Measurements from ENCODE around the gene CDK5.
"Not testable (repeated sequence)": the region's sequence is repeated elsewhere in the genome, so short reads cannot be mapped to it uniquely, and the experiment has no call there.

The CDK5 gene

DNA sequence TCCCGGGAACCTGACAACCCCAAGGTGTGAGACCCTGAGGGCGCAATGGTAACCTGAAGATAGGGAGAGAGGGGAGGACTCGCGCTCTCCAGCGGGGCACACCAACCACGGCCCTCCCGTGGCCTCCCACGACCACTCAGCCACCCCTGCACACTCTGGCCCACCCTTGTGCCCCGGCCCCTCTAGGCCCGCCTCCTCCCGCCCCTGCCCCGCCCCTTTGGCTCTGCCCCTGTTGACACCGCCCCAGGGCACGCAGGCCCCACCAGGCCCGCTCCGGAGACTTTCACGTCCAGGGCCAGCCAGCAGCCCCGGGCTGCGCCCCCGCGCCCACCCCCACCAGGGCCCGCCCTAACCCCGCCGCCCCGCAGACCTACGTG lies 44.4 kb downstream of the CDK5 start:
- DNase-seq, result no peak

DNA sequence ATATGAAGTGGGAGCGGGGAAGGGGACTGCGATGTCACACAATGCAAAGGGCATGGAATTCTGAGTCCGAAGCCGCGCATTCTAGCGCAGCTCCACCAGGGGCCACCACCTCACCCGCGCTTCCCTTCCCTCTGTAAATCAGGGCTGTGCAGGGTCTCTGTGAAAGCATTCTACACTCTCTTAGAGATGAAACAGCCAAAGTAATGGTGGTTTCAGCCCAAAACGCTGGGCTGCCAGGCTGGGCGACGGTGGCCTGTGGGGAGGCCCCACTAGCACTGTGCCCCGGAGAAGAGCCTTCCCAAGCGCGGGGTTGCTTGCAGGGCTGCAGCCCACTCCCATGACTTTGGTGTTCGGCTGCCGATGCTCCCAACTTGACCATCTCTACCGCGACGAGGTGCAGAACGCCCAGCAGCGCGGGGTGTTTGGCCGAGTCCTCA lies 44.8 kb downstream of the CDK5 start:
- no peak for DNase-seq

DNA sequence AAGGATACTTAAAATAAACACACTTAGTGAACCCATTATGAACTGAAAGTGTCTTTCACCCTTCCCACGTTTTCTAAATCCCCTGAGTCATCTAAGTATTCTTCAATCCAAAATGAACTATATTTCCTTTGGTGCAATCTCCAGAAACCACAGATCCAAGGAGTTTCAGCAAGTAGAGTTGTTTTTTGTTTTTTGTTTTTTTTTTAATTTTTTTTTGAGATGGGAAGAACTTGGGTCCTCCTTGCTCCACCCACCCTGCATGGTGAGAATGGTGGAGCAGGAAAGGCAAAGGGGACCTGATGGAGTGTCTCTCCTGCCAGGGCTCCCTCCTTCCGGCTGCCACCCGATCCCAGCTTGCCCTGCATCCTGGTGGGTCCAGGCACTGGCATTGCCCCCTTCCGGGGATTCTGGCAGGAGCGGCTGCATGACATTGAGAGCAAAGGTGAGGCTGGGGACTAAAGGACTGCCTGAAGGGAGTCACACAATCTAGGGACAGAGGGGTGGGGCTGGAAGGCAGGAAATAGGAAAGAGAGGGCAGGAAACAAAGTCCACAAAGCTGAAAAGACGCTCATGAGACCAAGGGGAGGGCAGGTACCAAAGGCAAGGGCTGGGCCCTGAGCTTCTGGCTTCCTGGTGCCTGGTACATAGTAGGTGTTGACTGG lies 45.5 kb downstream of the CDK5 start:
- no peak for DNase-seq

DNA sequence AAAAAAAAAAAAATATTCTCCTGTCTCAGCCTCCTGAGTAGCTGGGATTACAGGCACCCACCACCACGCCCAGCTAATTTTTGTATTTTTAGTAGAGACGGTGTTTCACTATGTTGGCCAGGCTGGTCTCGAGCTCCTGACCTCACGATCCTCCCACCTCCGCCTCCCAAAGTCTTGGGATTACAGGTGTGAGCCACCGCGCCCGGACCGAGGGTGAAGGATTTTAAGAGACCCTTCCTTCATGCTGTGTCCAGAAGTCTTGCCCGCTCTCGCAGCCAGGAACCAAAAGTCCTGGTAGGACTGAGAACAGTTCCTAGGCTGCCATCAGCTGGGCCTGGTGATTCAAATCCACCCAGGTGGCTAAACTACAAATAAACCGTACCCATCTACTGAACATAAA lies 46.1 kb downstream of the CDK5 start:
- DNase-seq, result not testable (repeated sequence)

DNA sequence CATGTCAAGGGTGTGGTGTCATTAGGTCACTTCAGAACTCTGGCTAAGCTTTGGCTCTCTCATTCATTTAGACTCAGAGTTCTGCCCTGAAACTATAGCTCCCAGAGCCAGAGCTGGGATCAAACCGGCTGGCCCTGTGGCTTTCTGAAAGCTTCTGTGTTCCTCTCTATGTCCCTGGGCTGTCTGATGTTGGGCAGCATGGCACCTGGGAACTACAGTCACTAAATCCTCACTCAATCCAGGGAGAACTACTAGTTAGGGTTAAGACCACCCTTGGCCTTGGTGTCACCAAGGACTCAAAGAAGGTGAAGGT lies 46.6 kb downstream of the CDK5 start:
- no peak for DNase-seq

DNA sequence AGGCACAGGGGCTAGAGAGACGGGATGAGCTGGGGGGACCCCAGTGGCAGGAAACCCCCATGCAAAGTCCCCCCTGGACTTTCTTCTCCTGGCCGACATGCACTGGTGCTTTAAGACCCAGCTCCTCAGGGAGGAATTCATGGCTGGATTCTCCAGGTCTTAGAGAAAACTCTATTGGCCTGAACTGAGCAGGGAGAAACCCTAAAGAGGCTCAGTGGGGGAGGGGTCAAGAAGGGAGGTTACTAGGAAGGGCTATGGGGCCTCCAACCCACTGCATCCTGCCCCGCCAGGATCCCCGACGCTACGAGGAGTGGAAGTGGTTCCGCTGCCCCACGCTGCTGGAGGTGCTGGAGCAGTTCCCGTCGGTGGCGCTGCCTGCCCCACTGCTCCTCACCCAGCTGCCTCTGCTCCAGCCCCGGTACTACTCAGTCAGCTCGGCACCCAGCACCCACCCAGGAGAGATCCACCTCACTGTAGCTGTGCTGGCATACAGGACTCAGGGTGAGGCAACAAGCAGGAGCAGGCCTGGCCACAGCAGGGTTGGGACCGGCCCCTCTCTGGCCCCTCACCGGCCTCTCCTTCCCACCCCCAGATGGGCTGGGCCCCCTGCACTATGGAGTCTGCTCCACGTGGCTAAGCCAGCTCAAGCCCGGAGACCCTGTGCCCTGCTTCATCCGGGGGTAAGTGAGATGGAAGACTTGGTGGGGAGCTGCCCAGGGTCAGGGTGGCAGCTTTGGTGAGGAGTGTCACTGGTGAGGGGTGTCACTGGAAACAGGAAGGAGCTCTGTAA lies 47.2 kb downstream of the CDK5 start:
- peak in 1 of 4 experiments; percentile 19 for DNase-seq

DNA sequence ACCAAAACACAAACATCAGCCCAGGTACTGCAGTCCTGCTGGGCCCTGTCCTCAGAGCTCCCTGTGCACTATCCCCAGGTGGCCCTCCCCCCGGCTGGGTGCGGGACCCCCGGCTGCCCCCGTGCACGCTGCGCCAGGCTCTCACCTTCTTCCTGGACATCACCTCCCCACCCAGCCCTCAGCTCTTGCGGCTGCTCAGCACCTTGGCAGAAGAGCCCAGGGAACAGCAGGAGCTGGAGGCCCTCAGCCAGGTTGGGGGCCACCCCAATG lies 47.7 kb downstream of the CDK5 start:
- DNase-seq, result no peak

DNA sequence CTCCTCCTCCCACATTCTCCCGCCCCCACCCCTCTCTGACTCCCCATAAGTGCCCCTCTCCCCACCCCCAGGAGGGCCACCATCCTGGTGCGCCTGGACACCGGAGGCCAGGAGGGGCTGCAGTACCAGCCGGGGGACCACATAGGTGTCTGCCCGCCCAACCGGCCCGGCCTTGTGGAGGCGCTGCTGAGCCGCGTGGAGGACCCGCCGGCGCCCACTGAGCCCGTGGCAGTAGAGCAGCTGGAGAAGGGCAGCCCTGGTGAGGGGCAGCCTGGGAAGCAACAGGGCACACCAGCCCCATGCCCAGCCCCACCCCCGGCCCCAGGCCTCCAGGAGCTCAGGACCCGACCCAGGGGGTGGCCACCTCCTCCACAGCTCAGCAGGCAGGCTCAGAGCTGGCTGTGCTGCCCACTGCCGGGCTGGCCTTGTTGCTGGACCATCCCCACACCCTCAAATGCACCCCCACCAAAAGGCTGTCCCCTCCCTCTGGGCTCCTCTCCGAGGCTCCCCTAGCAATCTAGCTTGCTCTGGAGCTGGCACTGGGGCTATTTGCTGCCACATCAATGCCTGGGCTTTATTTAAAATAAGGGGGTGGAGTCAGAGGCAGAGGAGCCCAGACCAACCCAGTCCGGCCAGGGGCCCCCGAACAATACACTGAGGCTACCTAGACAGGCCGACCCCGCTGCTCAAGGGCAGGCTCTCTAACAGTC lies 48.2 kb downstream of the CDK5 start:
- no peak for DNase-seq

DNA sequence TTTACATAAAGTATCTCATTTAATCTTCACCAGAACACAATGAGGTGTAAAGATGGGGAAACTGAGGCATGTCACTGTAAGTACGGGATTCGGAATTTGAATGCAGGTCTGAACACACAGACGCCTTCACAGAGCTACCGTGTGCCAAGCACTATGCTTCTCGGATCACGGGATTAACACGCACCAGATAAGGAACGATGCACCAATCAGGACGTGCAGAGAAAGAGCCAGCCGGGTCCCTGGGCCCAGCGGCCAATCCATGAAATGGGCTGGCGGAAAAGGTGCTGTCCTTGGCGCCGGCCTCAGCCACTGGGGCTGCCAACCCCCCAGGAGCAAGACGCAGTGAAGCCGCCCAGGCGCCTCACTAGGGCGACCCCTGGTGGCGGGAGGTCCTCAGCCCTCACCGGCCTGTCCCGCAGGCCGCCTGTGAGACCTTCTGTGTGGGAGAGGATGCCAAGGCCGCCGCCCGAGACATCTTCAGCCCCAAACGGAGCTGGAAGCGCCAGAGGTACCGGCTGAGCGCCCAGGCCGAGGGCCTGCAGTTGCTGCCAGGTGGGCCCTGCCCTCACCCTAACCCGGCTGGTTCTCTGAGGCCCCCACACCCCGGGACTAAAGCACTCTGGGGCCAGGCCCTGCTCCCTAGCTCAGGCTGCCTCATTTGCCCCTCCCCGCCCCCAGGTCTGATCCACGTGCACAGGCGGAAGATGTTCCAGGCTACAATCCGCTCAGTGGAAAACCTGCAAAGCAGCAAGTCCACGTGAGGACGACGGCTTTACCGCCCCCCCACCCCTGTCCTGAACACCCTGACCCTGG lies 49.0 kb downstream of the CDK5 start:
- peak; percentile 45 to 75 (median 65) for DNase-seq

DNA sequence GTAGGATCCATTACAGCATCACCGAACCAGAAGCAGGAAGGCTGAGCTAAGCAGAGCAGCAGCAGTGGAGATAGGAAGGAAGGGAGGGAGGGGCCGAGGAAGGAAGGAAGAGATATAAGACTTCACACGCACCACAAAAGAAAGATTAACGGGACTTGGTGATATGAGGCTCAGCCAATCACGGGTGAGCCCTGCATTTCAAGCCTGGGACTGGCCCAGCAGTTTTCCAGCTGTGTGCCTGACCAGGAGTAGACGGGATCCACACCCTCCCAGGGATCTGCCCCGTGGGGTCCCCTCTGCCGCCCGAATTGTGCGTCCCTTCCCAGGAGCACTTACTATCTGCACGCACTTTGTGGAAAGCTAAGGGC lies 49.6 kb downstream of the CDK5 start:
- DNase-seq, result no peak

DNA sequence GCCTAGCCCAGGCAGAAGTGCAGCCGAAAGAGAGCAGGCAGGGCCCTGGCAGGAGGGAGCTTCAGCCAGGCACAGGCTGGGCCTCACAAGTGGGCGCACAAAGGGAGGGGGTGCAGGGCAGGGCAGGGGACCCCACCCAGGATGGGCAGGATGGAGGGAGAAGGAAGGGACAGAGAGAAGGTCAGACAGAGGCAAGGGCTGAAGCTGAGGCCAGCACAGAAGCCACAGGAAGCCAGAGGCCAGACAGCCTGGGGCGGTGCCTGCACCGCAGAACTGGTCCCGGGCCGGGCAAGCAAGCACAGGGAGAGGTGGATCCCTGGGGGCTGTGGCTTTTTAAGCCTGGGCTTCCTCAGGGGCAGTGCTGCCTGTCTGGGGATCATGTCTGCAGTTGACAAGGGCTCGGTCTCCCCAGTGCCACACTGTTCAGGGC lies 50.2 kb downstream of the CDK5 start:
- DNase-seq, result no peak

DNA sequence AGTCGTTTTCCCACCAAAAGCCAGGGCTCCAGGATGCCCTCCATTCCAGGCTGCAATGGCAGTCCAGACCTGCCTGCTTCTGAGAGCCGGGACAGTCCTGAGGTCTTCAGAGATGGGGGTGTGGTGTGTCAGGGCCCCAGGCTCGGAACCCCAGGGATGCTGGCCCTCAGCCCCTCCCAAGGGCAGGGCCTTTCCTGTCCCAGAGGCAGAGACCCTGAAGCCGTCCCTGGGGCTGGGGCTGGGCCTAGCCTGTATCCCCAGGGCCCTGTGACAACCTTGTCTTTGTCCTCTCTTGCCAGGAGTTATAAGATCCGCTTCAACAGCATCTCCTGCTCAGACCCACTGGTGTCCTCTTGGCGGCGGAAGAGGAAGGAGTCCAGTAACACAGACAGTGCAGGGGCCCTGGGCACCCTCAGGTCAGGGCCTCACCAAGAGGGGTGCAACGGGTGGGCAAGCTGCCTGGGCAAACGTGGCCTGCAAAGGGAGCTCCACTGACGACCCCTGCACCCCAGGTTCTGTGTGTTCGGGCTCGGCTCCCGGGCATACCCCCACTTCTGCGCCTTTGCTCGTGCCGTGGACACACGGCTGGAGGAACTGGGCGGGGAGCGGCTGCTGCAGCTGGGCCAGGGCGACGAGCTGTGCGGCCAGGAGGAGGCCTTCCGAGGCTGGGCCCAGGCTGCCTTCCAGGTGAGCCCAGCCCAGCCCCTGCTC lies 51.0 kb downstream of the CDK5 start:
- DNase-seq, result no peak

DNA sequence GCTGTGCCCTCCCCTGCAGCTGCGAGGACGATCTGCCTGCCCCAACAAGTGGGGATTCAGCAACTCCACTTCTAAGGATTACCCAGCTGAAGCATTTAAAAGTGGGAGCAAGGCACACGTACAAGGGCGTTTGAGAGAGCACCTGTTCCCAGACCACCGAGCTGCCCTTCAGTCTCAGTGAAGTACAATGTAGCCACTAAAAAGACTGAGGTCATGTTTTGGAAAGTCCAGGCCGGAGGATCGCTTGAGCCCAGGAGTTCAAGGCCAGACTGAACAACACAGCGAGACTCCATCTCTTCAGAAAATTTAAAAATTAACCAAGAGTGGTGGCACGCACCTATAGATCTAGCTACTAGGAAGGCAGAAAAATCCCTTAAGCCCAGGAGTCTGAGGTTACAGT lies 52.1 kb downstream of the CDK5 start:
- no peak for DNase-seq
